Mesodermal cell (in vitro differentiated cells): ENCODE data around the gene TLE5.

Experiments
- H3K27ac ChIP-seq: 2 replicates; pipeline ENCODE4 v1.7.0; 2013; ENCODE audit warnings: mild to moderate bottlenecking, low read depth, low read length, moderate library complexity; ENCODE audit not compliant: severe bottlenecking
- H3K36me3 ChIP-seq: 2 replicates; pipeline ENCODE4 v1.7.1; 2013; ENCODE audit warnings: mild to moderate bottlenecking, low read length, moderate library complexity; ENCODE audit not compliant: control insufficient read depth, insufficient read depth
- H3K4me1 ChIP-seq: one replicate; pipeline ENCODE4 v1.7.1; 2013; ENCODE audit warnings: mild to moderate bottlenecking, low read length; ENCODE audit not compliant: insufficient read depth, control insufficient read depth, poor library complexity, severe bottlenecking
- H3K4me3 ChIP-seq: 2 replicates; pipeline ENCODE4 v1.7.0; 2013; ENCODE audit warnings: low read length, control low read depth, mild to moderate bottlenecking; ENCODE audit not compliant: insufficient read depth, poor library complexity, severe bottlenecking; ENCODE audit errors: extremely low read depth
- H3K9me3 ChIP-seq: 2 replicates; pipeline ENCODE4 v1.7.1; 2013; ENCODE audit warnings: mild to moderate bottlenecking, low read length, moderate library complexity; ENCODE audit not compliant: control insufficient read depth
- WGBS, 2 experiments: methylation state at CpG; one replicate each; pipeline ENCODE4 v1.1.5; 2013; ENCODE audit warnings: missing lambda C conversion rate in 2 of 2; ENCODE audit not compliant: insufficient coverage in 2 of 2; 5-methylcytosine and 5-hydroxymethylcytosine counted together

Gene TLE5

GRCh38 chr19:3073931-3074595 is 11.8 kb upstream of the TLE5 start:
- Histone ChIP-seq H3K9me3 (no peaks in the 10 kb centered on the region), H3K4me1 (no peaks in the 10 kb centered on the region), H3K27ac (no peak overlapping the region), H3K36me3 (no peaks in the 10 kb centered on the region), H3K4me3 (no peak overlapping the region)
- WGBS, 2 experiments = 52 to 67% methylated on average over 6 to 7 of the region's 8 CpGs

GRCh38 chr19:3073159-3073563 is 10.9 kb upstream of the TLE5 start:
- no peaks in the 10 kb centered on the region for H3K36me3 ChIP-seq
- H3K27ac ChIP-seq = no peak overlapping the region
- WGBS, 2 experiments = 55 to 82% methylated on average over 3 of the region's 3 CpGs
- no peaks in the 10 kb centered on the region for H3K4me1 ChIP-seq
- no peak overlapping the region for H3K4me3 ChIP-seq
- H3K9me3 ChIP-seq = no peaks in the 10 kb centered on the region

DNA sequence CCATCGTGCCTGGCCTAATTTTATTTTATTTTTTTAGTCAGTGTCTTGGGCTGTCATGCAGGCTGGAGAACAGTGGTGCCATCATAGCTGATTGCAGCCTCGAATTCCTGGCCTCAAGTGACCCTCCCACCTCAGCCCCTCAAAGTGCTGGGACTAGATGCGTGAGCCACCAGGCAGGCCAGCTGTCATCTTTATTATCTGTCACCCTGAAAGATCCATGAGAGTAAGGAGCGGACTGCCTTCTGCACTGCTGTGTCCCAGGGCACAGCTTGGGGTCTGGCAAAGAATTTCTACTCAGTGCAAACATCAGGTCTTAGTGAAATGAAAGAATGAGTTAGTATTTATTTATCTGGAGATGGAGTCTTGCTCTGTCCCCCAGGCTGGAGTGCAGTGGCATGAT is 9.5 kb upstream of the TLE5 start:
- Histone ChIP-seq H3K4me1 (no peaks in the 10 kb centered on the region), H3K36me3 (no peaks in the 10 kb centered on the region), H3K4me3 (no peak overlapping the region), H3K9me3 (no peaks in the 10 kb centered on the region), H3K27ac (no peak overlapping the region)
- 56 to 72% methylated on average over 3 to 4 of the region's 4 CpGs for WGBS, 2 experiments

DNA sequence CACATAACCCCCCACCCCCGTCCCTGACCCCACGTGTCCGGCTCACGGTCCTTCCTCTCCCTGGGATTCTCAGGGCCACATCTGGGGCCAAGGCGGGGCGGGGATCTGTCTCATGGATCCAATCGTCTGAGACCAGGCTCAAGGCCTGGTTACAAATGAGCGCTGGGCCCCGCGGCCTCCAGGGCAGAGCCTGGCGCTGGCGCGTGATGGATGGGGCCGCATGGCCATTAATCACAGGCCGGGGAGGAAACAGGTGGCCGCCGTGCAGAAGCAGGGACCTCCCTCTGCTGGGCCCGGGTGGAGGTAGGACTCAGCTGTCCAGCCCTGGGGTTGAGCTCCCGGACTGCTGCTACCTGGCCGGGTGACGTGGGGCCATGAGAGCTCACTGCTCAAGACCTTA is 5.8 kb upstream of the TLE5 start:
- Histone ChIP-seq H3K27ac (no peak overlapping the region), H3K4me1 (no peaks in the 10 kb centered on the region), H3K4me3 (no peak overlapping the region), H3K9me3 (no peaks in the 10 kb centered on the region), H3K36me3 (no peaks in the 10 kb centered on the region)
- WGBS, 2 experiments = 87 to 89% methylated on average over 17 to 20 of the region's 21 CpGs

GRCh38 chr19:3067563-3067962 is 5.3 kb upstream of the TLE5 start:
- Histone ChIP-seq H3K27ac (no peak overlapping the region), H3K4me1 (no peaks in the 10 kb centered on the region), H3K9me3 (no peaks in the 10 kb centered on the region), H3K36me3 (no peaks in the 10 kb centered on the region), H3K4me3 (no peak overlapping the region)
- WGBS, 2 experiments = 90 to 94% methylated on average over 9 of the region's 9 CpGs

- Histone ChIP-seq H3K4me3 (no peak overlapping the region), H3K27ac (no peak overlapping the region), H3K36me3 (no peaks in the 10 kb centered on the region), H3K9me3 (no peaks in the 10 kb centered on the region), H3K4me1 (no peaks in the 10 kb centered on the region)
- WGBS, 2 experiments = 87 to 91% methylated on average over 14 to 15 of the region's 16 CpGs
These were observed 4.3 kb upstream of the TLE5 start for GRCh38 chr19:3066482-3067049.

GRCh38 chr19:3065675-3066357 is 3.5 kb upstream of the TLE5 start:
- H3K36me3 ChIP-seq = peaks cover 1% of the 10 kb centered on the region
- no peaks in the 10 kb centered on the region for H3K9me3 ChIP-seq
- no peaks in the 10 kb centered on the region for H3K4me1 ChIP-seq
- H3K4me3 ChIP-seq = no peak overlapping the region
- H3K27ac ChIP-seq = no peak overlapping the region
- WGBS, 2 experiments = 86 to 87% methylated on average over 11 to 13 of the region's 15 CpGs

- H3K27ac ChIP-seq = no peak overlapping the region
These were observed 1.7 kb upstream of the TLE5 start for GRCh38 chr19:3064011-3064330.

DNA sequence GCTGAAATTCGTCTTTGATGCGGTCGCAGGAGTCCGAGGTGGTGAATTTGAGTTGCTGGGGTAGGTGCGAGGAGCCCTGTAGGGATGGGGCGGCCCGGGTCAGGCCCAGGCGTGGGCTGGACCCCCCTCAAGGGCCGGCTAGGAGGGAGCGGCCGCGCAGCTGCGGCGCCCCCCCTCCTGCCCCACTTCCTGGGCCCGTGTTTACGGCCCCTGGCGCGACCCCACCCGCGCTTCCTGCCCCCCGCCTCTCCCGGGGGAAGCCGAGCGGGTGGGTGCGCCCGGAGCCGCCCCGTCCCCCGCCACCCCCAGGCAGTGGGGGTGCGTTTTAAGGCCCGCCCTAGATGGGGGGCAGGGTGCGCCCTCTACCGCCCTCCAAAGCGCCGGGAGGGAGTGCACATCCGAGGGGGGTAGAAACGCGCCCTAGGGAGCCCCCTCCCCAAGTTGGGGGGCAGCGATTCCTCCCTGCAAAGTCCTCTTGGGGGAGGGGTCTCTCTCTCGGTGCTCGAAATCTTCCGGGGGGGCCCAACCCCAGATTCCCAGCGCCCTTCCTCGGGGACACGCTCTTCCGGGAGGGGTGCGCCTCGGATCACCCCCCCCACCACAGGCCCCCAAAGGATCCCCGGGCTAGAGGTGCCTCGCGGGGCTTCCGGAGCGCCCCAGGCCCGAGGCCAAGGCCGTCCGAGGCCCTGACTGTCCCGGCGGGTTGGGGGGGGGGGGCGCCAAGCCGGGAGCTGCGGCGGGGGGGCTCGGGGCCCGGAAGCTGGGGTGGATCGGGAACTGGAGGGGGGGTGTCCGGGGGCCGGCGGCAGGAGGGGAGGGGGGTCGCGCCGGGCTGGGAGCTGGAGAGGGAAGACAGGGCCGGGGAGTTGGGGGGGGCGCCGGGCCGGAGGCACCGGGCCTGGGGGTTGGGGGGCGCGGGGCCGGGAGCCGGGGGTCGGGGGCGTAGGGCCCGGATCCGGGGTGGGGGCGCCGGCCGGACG is 823 bp downstream of the TLE5 start:
- H3K9me3 ChIP-seq = no peaks in the 10 kb centered on the region
- H3K4me3 ChIP-seq = peak overlapping the region; percentile 66
- H3K36me3 ChIP-seq = peaks cover 42% of the 10 kb centered on the region
- H3K27ac ChIP-seq = no peak overlapping the region
- WGBS, 2 experiments = 9 to 12% methylated on average over 23 to 37 of the region's 88 CpGs
- peaks cover 14% of the 10 kb centered on the region for H3K4me1 ChIP-seq

More at GRCh38 chr19:3064011-3064330, 1.7 kb upstream of the TLE5 start:
- Histone ChIP-seq H3K36me3 (peaks cover 19% of the 10 kb centered on the region), H3K4me3 (no peak overlapping the region), H3K9me3 (no peaks in the 10 kb centered on the region), H3K4me1 (no peaks in the 10 kb centered on the region)
- WGBS, 2 experiments = 93 to 94% methylated on average over 5 of the region's 7 CpGs

DNA sequence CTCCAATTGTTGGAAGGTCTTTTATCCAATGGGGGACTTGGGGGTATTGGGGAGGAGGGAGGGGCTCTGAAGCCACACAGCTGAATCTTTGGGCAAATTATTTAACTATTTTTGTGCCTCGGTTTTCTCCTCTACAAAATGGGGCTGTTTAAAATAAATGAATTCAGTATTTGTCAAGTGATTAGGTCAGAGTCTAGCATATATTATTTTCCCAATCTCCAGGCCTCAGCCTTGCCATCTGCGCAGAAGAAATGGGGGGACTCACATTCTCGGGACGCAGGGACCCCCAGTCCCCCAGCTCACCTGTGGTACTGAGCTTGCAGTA is 1.5 kb downstream of the TLE5 start:
- Histone ChIP-seq H3K9me3 (no peaks in the 10 kb centered on the region), H3K4me1 (peaks cover 21% of the 10 kb centered on the region), H3K4me3 (peak overlapping the region; percentile 66), H3K27ac (no peak overlapping the region), H3K36me3 (peaks cover 42% of the 10 kb centered on the region)
- 84% methylated on average over 3 of the region's 4 CpGs; no CpG with 5 or more reads in 1 of the 2 experiments for WGBS, 2 experiments
